Mesothelial cell of epicardium (in vitro differentiated cells): ENCODE results near the gene SDK1. TPM values are rescaled to one million over a fixed set of nuclear protein-coding genes. Genes with fewer than 3 reads are reported as not detected.

Experiments
- DNase-seq, 2 experiments: peaks; one replicate each; pipeline ENCODE4 v3.0.0; 2021; ENCODE audit warnings: low spot score in 2 of 2; ENCODE audit not compliant: unreplicated experiment in 2 of 2
- H3K27ac Mint-ChIP-seq: 2 replicates; pipeline ENCODE4 v1.8.0; 2021; ENCODE audit warnings: mixed read lengths
- H3K27me3 Mint-ChIP-seq: 2 replicates; pipeline ENCODE4 v1.8.0; 2021; ENCODE audit warnings: low read depth, mixed read lengths
- H3K36me3 Mint-ChIP-seq: 2 replicates; pipeline ENCODE4 v1.8.0; 2021; ENCODE audit warnings: mixed read lengths
- H3K4me1 Mint-ChIP-seq: 2 replicates; pipeline ENCODE4 v1.8.0; 2021; ENCODE audit warnings: mixed read lengths
- H3K4me3 Mint-ChIP-seq: 2 replicates; pipeline ENCODE4 v1.8.0; 2021; ENCODE audit warnings: mild to moderate bottlenecking, moderate library complexity, mixed read lengths
- H3K9me3 Mint-ChIP-seq: 2 replicates; pipeline ENCODE4 v1.8.0; 2021; ENCODE audit warnings: mixed read lengths
- total RNA-seq: library from RNA; stranded (reverse); gene quantifications from 3 replicates; pipeline ENCODE4 v1.2.1, GENCODE V29; 2021
- TF ChIP-seq, protein P1 (sequence below): fragments of 200-600 bp; sonication (generic); IDR thresholded peaks from one replicate; pipeline ENCODE4 v1.5.0; 2021; ENCODE audit warnings: antibody characterized with exemption; ENCODE audit not compliant: unreplicated experiment

SDK1 gene
- total RNA-seq, 1 donor from 2014 or later, result 12.8 TPM

DNA sequence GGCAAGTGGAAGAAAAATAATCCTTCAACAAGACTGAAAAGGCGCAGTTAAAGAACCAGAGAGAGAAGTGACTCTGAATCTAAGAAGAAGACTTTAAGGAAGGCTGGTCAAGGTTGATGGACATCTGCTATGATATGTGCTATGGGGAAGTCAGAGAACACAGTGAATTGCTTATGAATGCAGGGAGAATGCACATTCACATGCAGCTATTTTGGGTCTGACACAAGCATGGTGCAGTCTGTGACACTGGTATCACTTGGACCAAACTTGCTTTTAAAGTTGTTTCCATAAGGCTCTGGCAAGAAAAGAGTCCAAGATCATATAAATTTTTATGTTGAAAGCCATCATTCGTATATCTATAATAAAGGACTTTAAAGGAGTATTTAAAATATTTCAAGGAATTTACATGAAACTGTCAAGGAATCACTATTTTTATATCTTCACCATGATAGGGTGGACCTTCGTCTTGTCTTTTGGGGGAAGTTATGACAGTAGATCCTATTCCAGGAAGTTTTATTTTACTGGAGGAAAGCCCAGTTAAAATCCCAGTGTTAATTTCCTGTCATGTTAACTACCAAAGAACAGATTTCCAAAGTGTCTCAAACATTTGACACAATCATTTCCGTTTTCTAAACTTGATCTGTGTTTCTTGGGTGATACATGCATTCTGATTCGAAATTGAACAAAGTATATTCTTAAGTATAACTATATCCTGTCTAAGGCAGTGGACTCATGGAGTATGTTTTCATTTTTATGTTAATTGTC lies 239.6 kb downstream of the SDK1 start:
- no peak overlapping the region for H3K4me3 Mint-ChIP-seq
- no peak for DNase-seq
- H3K9me3 Mint-ChIP-seq, result no peaks in the 10 kb centered on the region
- TF ChIP-seq, protein P1, sequence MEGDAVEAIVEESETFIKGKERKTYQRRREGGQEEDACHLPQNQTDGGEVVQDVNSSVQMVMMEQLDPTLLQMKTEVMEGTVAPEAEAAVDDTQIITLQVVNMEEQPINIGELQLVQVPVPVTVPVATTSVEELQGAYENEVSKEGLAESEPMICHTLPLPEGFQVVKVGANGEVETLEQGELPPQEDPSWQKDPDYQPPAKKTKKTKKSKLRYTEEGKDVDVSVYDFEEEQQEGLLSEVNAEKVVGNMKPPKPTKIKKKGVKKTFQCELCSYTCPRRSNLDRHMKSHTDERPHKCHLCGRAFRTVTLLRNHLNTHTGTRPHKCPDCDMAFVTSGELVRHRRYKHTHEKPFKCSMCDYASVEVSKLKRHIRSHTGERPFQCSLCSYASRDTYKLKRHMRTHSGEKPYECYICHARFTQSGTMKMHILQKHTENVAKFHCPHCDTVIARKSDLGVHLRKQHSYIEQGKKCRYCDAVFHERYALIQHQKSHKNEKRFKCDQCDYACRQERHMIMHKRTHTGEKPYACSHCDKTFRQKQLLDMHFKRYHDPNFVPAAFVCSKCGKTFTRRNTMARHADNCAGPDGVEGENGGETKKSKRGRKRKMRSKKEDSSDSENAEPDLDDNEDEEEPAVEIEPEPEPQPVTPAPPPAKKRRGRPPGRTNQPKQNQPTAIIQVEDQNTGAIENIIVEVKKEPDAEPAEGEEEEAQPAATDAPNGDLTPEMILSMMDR, result no peak
- H3K36me3 Mint-ChIP-seq, result no peaks in the 10 kb centered on the region
- peaks cover 9% of the 10 kb centered on the region for H3K4me1 Mint-ChIP-seq
- H3K27me3 Mint-ChIP-seq, result no peaks in the 10 kb centered on the region
- H3K27ac Mint-ChIP-seq, result no peak overlapping the region

DNA sequence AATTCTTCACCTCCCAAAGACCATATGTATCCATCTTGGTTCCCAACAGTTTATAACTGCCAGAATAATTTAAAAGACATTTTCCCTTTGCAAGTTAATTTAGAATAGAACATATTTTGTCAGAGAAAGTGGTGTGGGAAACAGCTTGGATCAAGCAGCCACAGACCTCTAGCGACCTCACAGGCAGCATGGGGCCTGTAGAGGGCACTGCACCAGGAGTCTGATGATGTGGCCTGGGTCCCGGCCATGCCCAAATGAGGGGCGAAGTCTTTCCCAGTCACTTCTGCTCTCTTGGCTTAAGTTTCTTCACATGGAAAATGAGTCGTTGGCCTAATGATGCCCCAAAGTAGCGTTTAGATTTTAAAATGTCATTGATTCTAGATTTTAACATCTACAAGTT lies 243.2 kb downstream of the SDK1 start:
- TF ChIP-seq, protein P1, result no peak
- Mint-ChIP-seq H3K36me3 (no peaks in the 10 kb centered on the region), H3K4me3 (no peak overlapping the region), H3K27ac (no peak overlapping the region), H3K9me3 (no peaks in the 10 kb centered on the region), H3K27me3 (no peaks in the 10 kb centered on the region), H3K4me1 (peaks cover 10% of the 10 kb centered on the region)
- no peak for DNase-seq

- DNase-seq, result no peak
- Mint-ChIP-seq H3K4me3 (no peak overlapping the region), H3K4me1 (peaks cover 14% of the 10 kb centered on the region), H3K27me3 (no peaks in the 10 kb centered on the region), H3K36me3 (no peaks in the 10 kb centered on the region), H3K27ac (no peak overlapping the region), H3K9me3 (no peaks in the 10 kb centered on the region)
- TF ChIP-seq, protein P1, result no peak
Measured at GRCh38 chr7:3548815-3549214, 247.8 kb downstream of the SDK1 start.

DNA sequence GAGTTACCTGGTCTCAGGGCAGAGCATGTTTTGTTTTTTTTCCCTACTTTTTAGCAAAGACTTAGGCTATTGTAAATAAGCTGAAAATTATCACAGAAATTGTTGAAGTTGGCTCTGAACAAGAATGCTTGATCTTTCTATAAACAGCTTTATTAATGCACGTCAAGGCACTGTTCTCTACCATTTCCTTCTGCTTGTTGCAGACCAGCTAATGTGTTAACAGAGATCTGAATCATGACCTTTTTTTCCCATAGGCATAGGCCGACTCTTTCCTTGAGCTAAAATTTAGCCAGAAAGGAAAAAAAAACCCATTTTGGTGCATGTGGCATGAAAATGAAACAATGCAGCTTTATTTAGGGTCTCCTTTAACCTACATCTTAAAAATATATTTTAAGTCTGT lies 248.5 kb downstream of the SDK1 start:
- Mint-ChIP-seq H3K4me3 (no peak overlapping the region), H3K27me3 (no peaks in the 10 kb centered on the region), H3K27ac (no peak overlapping the region), H3K4me1 (peaks cover 14% of the 10 kb centered on the region), H3K9me3 (peaks cover 8% of the 10 kb centered on the region), H3K36me3 (peaks cover 8% of the 10 kb centered on the region)
- TF ChIP-seq, protein P1, result no peak
- DNase-seq, result no peak

DNA sequence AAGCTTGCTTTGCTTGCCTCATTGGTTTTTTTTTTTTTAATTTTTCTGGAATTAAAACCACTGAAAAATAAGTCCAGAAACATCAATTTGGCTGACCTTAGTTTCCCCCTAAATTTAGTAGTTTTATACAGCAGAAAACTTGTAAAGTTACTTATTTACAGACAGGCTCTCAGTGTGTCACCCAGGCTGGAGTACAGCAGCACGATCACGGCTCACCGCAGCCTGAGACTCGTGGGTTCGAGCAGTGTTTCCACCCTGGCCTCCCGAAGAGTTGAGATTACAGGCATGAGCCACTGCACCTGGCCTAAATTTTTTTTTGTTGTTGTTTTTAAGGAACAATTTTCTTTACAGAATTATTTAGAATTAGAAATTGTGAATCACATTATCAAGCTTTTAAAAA lies 250.5 kb downstream of the SDK1 start:
- H3K9me3 Mint-ChIP-seq, result peaks cover 24% of the 10 kb centered on the region
- H3K4me1 Mint-ChIP-seq, result peaks cover 14% of the 10 kb centered on the region
- DNase-seq, result no peak
- peaks cover 22% of the 10 kb centered on the region for H3K36me3 Mint-ChIP-seq
- H3K27ac Mint-ChIP-seq, result no peak overlapping the region
- no peak overlapping the region for H3K4me3 Mint-ChIP-seq
- TF ChIP-seq, protein P1, result no peak
- H3K27me3 Mint-ChIP-seq, result no peaks in the 10 kb centered on the region
